Gastroesophageal sphincter (tissue), 4 donors: ENCODE data around the gene TMEM117. TPM values are rescaled to one million over a fixed set of nuclear protein-coding genes. Genes with fewer than 3 reads are reported as not detected.

Source experiments
- ATAC-seq: fragments of 150-250 bp; one replicate; pipeline ENCODE4 v1.9.1; 2016; ENCODE audit warnings: mild to moderate bottlenecking, moderate library complexity
- H3K27ac ChIP-seq, 4 donors: fragments of 200-600 bp; sonication (generic) in 3 of 4; 1 replicate in 3 of 4; 2 replicates in 1 of 4; pipeline ENCODE4 v1.5.1; 2016 to 2019
- H3K27me3 ChIP-seq: fragments of 200-600 bp; sonication (generic); one replicate; pipeline ENCODE4 v1.5.1; 2019
- H3K36me3 ChIP-seq, 2 donors: fragments of 200-600 bp; sonication (generic); one replicate each; pipeline ENCODE4 v1.5.1; 2019; ENCODE audit warnings: control low read depth in 1 of 2
- H3K4me1 ChIP-seq, 3 donors: fragments of 200-600 bp; sonication (generic); 1 replicate in 2 of 3; 2 replicates in 1 of 3; pipeline ENCODE4 v1.5.1; 2016 to 2019; ENCODE audit warnings: control low read depth in 2 of 3
- H3K4me3 ChIP-seq, 2 donors: fragments of 200-600 bp; sonication (generic); one replicate each; pipeline ENCODE4 v1.5.1; 2019; ENCODE audit warnings: mild to moderate bottlenecking in 1 of 2, moderate library complexity in 1 of 2
- H3K9me3 ChIP-seq, 3 donors: fragments of 200-600 bp; sonication (generic); one replicate each; pipeline ENCODE4 v1.5.1; 2017 to 2019; ENCODE audit warnings: control low read depth in 2 of 3
- CTCF ChIP-seq, 4 experiments: fragments of 200-600 bp in 2 of 4; fragments of 450-650 bp in 2 of 4; sonication (generic) in 1 of 4; IDR thresholded peaks; one replicate each; pipeline ENCODE4 v1.5.1; 2017 to 2019; ENCODE audit warnings: antibody characterized with exemption in 4 of 4, mild to moderate bottlenecking in 2 of 4, moderate library complexity in 2 of 4
- EP300 ChIP-seq: sonication (generic); formaldehyde crosslinking; IDR thresholded peaks from one replicate; pipeline ENCODE4 v1.6.1; 2017; ENCODE audit warnings: antibody characterized with exemption, mild to moderate bottlenecking
- POLR2A ChIP-seq, 2 donors: fragments of 450-650 bp; IDR thresholded peaks; one replicate each; pipeline ENCODE4 v1.6.1; 2017; ENCODE audit warnings: antibody characterized with exemption in 2 of 2, mild to moderate bottlenecking in 2 of 2, moderate library complexity in 1 of 2
- POLR2AphosphoS5 ChIP-seq: sonication (generic); formaldehyde crosslinking; IDR thresholded peaks from one replicate; pipeline ENCODE4 v1.6.1; 2017; ENCODE audit warnings: antibody characterized with exemption
- WGBS, 2 donors: methylation state at CpG; one replicate each; pipeline ENCODE4 v1.1.5; 2018; ENCODE audit warnings: low coverage in 1 of 2; 5-methylcytosine and 5-hydroxymethylcytosine counted together
- total RNA-seq, 4 donors: library from RNA; depleted of rRNA; stranded (reverse); fragments of >200 nt; gene quantifications; one replicate each; pipeline ENCODE4 v1.1.0, GENCODE V29; 2016

TMEM117 gene
- total RNA-seq, 4 donors from 2014 or later = 7.8 to 21.5 (median 12.3) TPM

- no peak overlapping the region for H3K27ac ChIP-seq
- 76 to 89% methylated on average over 3 of the region's 3 CpGs for WGBS, 2 donors
Measured at GRCh38 chr12:43807386-43807785, 28.5 kb upstream of the TMEM117 start.

GRCh38 chr12:43812057-43812456 is 23.8 kb upstream of the TMEM117 start:
- WGBS, 2 donors = 50 to 88% methylated on average over 1 to 2 of the region's 2 CpGs
- no peak overlapping the region for H3K4me3 ChIP-seq
- peaks cover 0 to under 1% (median 0%) of the 10 kb centered on the region in 3 donors for H3K4me1 ChIP-seq
- no peak for ATAC-seq
- no peaks in the 10 kb centered on the region for H3K9me3 ChIP-seq
- no peak overlapping the region for H3K27ac ChIP-seq
- no peaks in the 10 kb centered on the region for H3K27me3 ChIP-seq
- H3K36me3 ChIP-seq = no peaks in the 10 kb centered on the region
- TF ChIP-seq POLR2A (IDR thresholded peaks at IDR 0.05) = no peak
- no peak for TF ChIP-seq EP300
- no peak for TF ChIP-seq CTCF (IDR thresholded peaks at IDR 0.05)
- TF ChIP-seq POLR2AphosphoS5 = no peak

More at GRCh38 chr12:43807386-43807785, 28.5 kb upstream of the TMEM117 start:
- no peaks in the 10 kb centered on the region for H3K27me3 ChIP-seq
- peaks cover 0 to 6% of the 10 kb centered on the region in 2 donors for H3K36me3 ChIP-seq
- H3K4me3 ChIP-seq = no peak overlapping the region
- no peak for ATAC-seq
- no peaks in the 10 kb centered on the region for H3K9me3 ChIP-seq
- no peak for TF ChIP-seq POLR2AphosphoS5
- no peak for TF ChIP-seq EP300
- TF ChIP-seq POLR2A (IDR thresholded peaks at IDR 0.05) = no peak
- TF ChIP-seq CTCF (IDR thresholded peaks at IDR 0.05) = no peak
- H3K4me1 ChIP-seq = peaks cover 0 to 36% (median 6%) of the 10 kb centered on the region in 3 donors

GRCh38 chr12:43812926-43813325 is 23.0 kb upstream of the TMEM117 start:
- Histone ChIP-seq H3K4me3 (no peak overlapping the region), H3K27ac (no peak overlapping the region), H3K27me3 (no peaks in the 10 kb centered on the region), H3K4me1 (no peaks in the 10 kb centered on the region), H3K9me3 (no peaks in the 10 kb centered on the region), H3K36me3 (no peaks in the 10 kb centered on the region)
- TF ChIP-seq POLR2A (IDR thresholded peaks at IDR 0.05) = no peak
- TF ChIP-seq EP300 = no peak
- TF ChIP-seq CTCF (IDR thresholded peaks at IDR 0.05) = no peak
- TF ChIP-seq POLR2AphosphoS5 = no peak
- WGBS, 2 donors = 93 to 100% methylated on average over 1 to 3 of the region's 4 CpGs
- no peak for ATAC-seq

- no peaks in the 10 kb centered on the region for H3K4me1 ChIP-seq
- H3K27me3 ChIP-seq = no peaks in the 10 kb centered on the region
- no peak for TF ChIP-seq POLR2AphosphoS5
- no peak for TF ChIP-seq EP300
- no peak for TF ChIP-seq CTCF (IDR thresholded peaks at IDR 0.05)
- no peak for TF ChIP-seq POLR2A (IDR thresholded peaks at IDR 0.05)
- no peak overlapping the region for H3K4me3 ChIP-seq
- no peak for ATAC-seq
- no peaks in the 10 kb centered on the region for H3K9me3 ChIP-seq
- no peak overlapping the region for H3K27ac ChIP-seq
- no peaks in the 10 kb centered on the region for H3K36me3 ChIP-seq
- 55 to 73% methylated on average over 2 to 3 of the region's 3 CpGs for WGBS, 2 donors
Measured at GRCh38 chr12:43815416-43815815, 20.5 kb upstream of the TMEM117 start.

GRCh38 chr12:43816168-43816567 is 19.7 kb upstream of the TMEM117 start:
- TF ChIP-seq EP300 = no peak
- no peak for TF ChIP-seq CTCF (IDR thresholded peaks at IDR 0.05)
- TF ChIP-seq POLR2AphosphoS5 = no peak
- TF ChIP-seq POLR2A (IDR thresholded peaks at IDR 0.05) = no peak

More at GRCh38 chr12:43816168-43816567, 19.7 kb upstream of the TMEM117 start:
- 79 to 88% methylated on average over 3 of the region's 3 CpGs for WGBS, 2 donors
- ATAC-seq = no peak
- no peaks in the 10 kb centered on the region for H3K36me3 ChIP-seq
- no peak overlapping the region for H3K4me3 ChIP-seq
- no peaks in the 10 kb centered on the region for H3K27me3 ChIP-seq
- no peak overlapping the region for H3K27ac ChIP-seq
- no peaks in the 10 kb centered on the region for H3K4me1 ChIP-seq
- no peaks in the 10 kb centered on the region for H3K9me3 ChIP-seq
